ENCODE measurements around the gene BIK.

BIK gene

DNA sequence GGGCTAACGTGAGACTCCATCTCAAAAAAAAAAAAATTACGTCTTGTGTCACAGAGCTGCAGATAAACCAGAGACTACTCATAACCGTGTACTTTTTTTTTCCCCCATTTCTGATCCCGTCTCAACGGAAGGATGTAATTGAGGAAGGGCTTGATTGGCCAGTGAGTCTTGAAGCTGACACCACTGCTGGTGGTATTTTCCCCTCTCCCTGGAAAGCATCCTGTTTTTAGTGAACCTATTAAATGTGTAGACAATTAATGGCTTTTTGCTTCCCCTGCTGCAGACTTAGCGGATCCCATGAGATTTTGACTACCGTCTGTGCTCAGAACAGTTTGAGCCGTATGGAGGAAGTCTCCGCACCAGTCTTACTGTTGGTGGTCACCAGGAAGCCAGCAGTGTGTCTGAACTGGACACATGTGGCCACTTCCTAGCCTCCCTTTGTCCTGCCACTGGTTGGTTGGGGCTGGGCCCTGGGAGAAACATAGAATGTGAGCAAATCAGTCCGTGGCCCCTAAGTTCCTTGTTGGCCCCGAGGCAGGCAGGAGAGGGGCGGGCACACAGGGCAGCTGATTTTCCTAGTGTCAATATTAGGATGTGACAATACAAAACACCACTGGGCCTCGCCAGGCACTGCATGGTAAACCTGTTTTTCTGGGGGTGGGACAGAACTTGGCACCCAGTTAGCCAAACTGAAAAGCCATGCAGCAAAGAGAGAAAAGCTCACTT is 3.1 kb downstream of the BIK start:
- H3K4me3 ChIP-seq (ENCODE audit: low read length): no peak overlapping the region
- TF ChIP-seq, protein P1, sequence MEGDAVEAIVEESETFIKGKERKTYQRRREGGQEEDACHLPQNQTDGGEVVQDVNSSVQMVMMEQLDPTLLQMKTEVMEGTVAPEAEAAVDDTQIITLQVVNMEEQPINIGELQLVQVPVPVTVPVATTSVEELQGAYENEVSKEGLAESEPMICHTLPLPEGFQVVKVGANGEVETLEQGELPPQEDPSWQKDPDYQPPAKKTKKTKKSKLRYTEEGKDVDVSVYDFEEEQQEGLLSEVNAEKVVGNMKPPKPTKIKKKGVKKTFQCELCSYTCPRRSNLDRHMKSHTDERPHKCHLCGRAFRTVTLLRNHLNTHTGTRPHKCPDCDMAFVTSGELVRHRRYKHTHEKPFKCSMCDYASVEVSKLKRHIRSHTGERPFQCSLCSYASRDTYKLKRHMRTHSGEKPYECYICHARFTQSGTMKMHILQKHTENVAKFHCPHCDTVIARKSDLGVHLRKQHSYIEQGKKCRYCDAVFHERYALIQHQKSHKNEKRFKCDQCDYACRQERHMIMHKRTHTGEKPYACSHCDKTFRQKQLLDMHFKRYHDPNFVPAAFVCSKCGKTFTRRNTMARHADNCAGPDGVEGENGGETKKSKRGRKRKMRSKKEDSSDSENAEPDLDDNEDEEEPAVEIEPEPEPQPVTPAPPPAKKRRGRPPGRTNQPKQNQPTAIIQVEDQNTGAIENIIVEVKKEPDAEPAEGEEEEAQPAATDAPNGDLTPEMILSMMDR (IDR thresholded peaks at IDR 0.05; ENCODE audit: insufficient read depth, low read depth, low read length, missing control alignments): no peak
- no peak for DNase-seq (ENCODE audit: low read depth)

DNA sequence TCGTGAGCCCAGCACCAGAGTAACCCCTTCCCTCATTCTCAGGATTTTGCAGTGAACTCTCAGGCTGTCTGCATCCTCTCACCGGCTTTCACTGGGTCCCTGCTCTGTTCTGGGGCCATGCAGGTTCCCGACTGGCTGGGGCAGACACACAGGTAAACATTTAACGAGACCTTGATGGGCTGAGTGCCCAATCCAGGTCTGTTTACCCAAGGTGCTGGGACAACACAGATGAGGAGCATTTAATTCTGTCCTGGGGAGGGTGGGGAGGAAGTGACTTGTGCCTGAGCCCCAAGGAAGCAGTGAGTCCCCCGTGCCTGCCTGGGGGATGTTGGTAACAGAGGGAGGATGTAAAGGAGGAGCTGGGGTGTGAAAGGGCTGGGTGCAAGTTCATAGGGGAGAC is 4.4 kb downstream of the BIK start:
- DNase-seq (ENCODE audit: low read depth): no peak
- H3K4me3 ChIP-seq (ENCODE audit: low read length): no peak overlapping the region
- TF ChIP-seq, protein P1 (IDR thresholded peaks at IDR 0.05; ENCODE audit: insufficient read depth, low read depth, low read length, missing control alignments): no peak

DNA sequence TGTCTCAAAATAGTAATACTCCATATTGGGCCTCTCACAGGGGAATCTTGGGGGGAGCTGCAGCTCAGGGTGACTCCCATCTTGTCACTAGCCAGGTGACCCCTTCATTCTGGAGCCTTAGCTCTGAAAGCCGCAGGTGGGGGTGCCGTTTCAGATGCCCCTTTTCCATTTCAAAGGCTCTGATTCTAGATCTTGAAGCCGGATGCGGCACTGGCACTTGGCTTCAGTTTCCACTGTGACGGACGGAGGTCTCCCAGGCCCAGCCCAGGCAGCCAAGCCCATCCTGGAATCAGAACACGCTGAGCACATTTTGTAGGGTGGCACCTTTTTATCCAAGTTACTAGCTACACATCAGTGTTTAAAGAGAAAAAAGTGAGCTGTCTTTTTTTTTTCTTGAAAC is 6.4 kb downstream of the BIK start:
- H3K4me3 ChIP-seq (ENCODE audit: low read length): no peak overlapping the region
- no peak for DNase-seq (ENCODE audit: low read depth)
- TF ChIP-seq, protein P1 (IDR thresholded peaks at IDR 0.05; ENCODE audit: insufficient read depth, low read depth, low read length, missing control alignments): no peak

DNA sequence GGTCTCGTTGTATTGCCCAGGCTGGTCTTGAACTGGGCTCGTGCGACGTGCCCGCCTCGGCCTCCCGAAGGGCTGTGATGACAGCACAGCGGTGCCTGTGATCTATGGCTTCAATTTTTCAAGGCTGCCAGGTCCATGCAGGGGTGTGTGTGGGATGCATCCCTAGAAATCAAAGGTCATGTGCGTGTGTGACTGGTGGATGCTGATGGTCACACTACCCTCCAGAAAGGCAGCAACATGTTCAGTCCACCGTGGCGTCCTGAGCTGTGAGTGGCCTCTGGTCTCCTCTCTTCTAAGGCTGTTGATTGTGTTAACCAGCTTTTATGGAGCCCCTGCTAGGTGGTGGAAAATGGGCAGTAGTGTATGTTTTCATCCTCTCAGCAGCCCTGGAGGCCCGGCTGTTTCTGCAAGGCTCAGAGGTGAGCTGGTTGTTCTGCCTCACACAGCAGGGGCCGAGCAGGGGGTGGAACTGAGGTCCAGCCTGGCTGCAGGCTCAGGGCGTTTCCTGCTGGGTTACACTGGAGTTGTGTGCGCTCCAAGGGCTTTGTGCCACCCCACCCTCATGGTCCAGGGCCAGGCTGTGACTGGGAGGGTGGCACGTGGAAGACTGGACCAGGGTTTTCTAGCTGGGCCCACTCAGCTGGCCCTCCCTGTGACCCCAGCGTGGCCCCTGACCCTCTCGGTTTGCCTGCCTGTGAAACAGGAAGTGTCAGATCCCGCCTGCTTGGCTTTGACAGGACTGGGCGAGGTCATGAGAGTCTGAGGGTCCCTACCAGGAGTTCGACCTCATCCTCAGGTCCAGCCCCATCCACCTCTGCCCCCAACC is 7.7 kb downstream of the BIK start:
- no peak for DNase-seq (ENCODE audit: low read depth)
- TF ChIP-seq, protein P1 (IDR thresholded peaks at IDR 0.05; ENCODE audit: insufficient read depth, low read depth, low read length, missing control alignments): no peak
- H3K4me3 ChIP-seq (ENCODE audit: low read length): no peak overlapping the region

DNA sequence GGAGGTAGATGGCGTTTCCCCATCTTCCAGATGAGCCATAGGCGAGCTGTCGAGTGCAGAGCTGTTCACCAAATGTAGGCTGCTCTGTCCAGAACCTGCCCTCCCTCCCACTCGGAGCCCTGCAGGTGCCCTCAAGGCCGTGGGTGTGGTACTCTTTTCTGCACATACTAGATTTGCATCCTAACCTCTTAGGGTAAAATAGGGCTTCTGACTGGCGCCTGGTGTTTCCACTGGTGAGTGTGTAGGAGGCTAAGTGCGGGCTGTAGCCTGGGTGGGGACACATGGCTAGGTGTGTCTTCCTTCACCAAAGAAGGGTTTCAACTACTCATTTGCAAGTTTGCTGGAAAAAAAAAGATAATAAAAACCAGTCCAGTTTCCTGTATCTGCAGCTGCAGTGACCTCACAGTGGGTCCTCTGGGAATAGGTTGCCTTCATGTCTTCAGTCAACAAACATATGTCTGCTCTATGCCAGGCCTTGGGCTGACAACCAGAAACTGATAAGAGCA is 8.5 kb downstream of the BIK start:
- no peak for DNase-seq (ENCODE audit: low read depth)
- TF ChIP-seq, protein P1 (IDR thresholded peaks at IDR 0.05; ENCODE audit: insufficient read depth, low read depth, low read length, missing control alignments): no peak
- no peak overlapping the region for H3K4me3 ChIP-seq (ENCODE audit: low read length)

DNA sequence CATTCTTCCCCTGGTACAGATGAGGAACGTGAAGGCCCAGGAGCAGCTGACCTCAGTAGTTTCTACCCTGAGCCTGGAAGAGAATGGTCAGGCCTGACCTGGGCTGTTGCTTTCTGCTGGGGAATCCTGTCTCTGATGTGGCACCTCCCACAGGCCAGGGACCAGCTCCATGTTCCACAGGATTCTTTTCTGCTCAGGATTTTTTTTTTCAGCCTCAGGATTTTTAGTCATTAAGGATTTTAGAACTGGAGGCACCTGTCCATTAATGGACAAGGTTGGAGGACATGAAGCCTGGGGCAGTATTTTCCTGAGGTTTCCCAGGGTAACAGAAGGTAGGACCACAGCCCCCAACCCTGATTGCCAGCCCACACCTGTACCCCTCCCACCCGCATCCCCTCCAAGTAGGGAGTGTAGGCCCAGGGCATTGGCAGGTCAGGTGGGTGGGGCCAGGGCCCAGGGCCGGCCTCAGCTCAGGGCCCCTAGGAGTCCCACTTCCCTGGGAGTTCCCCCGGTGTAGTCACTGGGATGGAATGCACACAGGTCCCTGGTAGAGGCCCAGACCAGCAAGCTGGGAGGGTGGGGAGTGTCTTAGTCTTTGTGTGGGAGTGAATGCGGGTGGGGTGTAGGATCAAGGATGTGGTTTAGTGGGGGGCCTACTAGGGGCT is 16.1 kb downstream of the BIK start:
- no peak overlapping the region for H3K4me3 ChIP-seq (ENCODE audit: low read length)
- peak; percentile 89 for DNase-seq (ENCODE audit: low read depth)
- TF ChIP-seq, protein P1 (IDR thresholded peaks at IDR 0.05; ENCODE audit: insufficient read depth, low read depth, low read length, missing control alignments): no peak

Data from epithelial cell of esophagus (primary cell).